ENCODE measurements around the gene TBX6. TPM values are rescaled to one million over a fixed set of nuclear protein-coding genes. Genes with fewer than 3 reads are reported as not detected.

The TBX6 gene
- total RNA-seq, 1 experiment from 2014 or later: 1.4 TPM

- Histone ChIP-seq H3K4me2 (ENCODE audit: low read length) (peak overlapping the region; percentile 95), H4K20me1 (ENCODE audit: insufficient read depth) (peaks cover 12% of the 10 kb centered on the region; the same call in 1 of the 2 replicates), H3K36me3 (ENCODE audit: control insufficient read depth in 1 of 2, insufficient read depth in 2 of 2, low read length in 2 of 2) (peaks cover 28 to 60% of the 10 kb centered on the region in 2 experiments), H3K9ac (ENCODE audit: low read length) (peak overlapping the region; percentile 99; the same call in 1 of the 2 replicates), H3K4me1 (ENCODE audit: control insufficient read depth in 1 of 2, insufficient read depth in 2 of 2, low read length in 2 of 2) (peaks cover 18 to 42% of the 10 kb centered on the region in 2 experiments), H3K9me2 (ENCODE audit: insufficient read depth) (no peaks in the 10 kb centered on the region), H3K27ac (ENCODE audit: low read depth, low read length) (peak overlapping the region; percentile 100), H3K27me3 (ENCODE audit: insufficient read depth, low read length) (no peaks in the 10 kb centered on the region), H3K79me2 (ENCODE audit: insufficient read depth, low read length) (peaks cover 61% of the 10 kb centered on the region), H3K9me3 (ENCODE audit: control insufficient read depth in 1 of 2, insufficient read depth in 1 of 2, low read depth in 1 of 2, low read length in 2 of 2) (no peaks in the 10 kb centered on the region), H2AFZ (ENCODE audit: low read depth, low read length, poor library complexity, severe bottlenecking) (no peak overlapping the region), H3K4me3 (replicated peaks in 1 of 2; ENCODE audit: low read depth in 1 of 2, low read length in 2 of 2) (peak overlapping the region; percentile 98)
- TF ChIP-seq ZBTB33 (IDR thresholded peaks at IDR 0.05; ENCODE audit: extremely low read depth, insufficient replicate concordance, low read length): no peak
- TF ChIP-seq ATF3 (IDR thresholded peaks at IDR 0.05): no peak
- TF ChIP-seq SRF (IDR thresholded peaks at IDR 0.05; ENCODE audit: low read depth): no peak
- RAD21 ChIA-PET (ENCODE audit: low non-redundant PET in 1 of 2, low total read pairs in 2 of 2, uncharacterized antibody in 2 of 2, unreplicated experiment in 2 of 2): no interaction called here
- POLR2A ChIA-PET: interaction anchor here (2.7 kb wide), 1 partner anchor 23 kb away, joined by 10 read pairs; the partner anchor contains the start of gene TBX6
- ATAC-seq (no peak), DNase-seq (ENCODE audit: low read depth, low spot score) (no peak)
- CTCF ChIA-PET: interaction anchor here (4.4 kb wide), 1 partner anchor 25 kb away, joined by 28 read pairs; the partner anchor contains the start of gene TBX6
- intact Hi-C loops (cut with micrococcal nuclease): no loop called here
- no TSS peak for BruUV-seq (replicated peaks)
Measured at GRCh38 chr16:30067584-30067916, 24.2 kb downstream of the TBX6 start.

DNA sequence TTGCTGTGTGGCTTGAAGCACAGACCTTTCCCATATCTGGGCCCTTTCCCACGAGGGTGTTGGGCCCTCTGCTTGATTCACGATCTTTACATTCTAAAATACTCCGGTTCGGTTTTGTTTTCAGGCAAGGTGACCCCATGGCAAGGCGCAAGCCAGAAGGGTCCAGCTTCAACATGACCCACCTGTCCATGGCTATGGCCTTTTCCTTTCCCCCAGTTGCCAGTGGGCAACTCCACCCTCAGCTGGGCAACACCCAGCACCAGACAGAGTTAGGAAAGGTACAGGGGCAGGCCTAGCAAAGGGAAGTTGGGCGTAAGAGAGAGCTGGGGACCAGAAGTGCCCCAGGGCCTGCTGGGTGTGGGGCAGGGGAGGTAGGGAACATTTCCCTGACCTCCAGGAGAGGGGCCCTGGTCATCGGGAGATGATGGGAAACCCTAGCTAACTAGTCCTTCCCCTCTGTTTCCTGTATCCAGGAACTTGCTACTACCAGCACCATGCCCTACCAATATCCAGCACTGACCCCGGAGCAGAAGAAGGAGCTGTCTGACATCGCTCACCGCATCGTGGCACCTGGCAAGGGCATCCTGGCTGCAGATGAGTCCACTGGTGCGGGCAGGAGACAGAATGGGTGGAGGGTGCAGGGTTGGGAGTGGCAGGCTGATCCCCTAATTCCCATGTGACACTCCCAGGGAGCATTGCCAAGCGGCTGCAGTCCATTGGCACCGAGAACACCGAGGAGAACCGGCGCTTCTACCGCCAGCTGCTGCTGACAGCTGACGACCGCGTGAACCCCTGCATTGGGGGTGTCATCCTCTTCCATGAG, 24.8 kb downstream of the TBX6 start:
- Histone ChIP-seq H3K4me3 (replicated peaks in 1 of 2; ENCODE audit: low read depth in 1 of 2, low read length in 2 of 2) (peak overlapping the region; percentile 98), H3K4me1 (ENCODE audit: control insufficient read depth in 1 of 2, insufficient read depth in 2 of 2, low read length in 2 of 2) (peaks cover 18 to 42% of the 10 kb centered on the region in 2 experiments), H3K27me3 (ENCODE audit: insufficient read depth, low read length) (no peaks in the 10 kb centered on the region), H3K9me2 (ENCODE audit: insufficient read depth) (no peaks in the 10 kb centered on the region), H3K9ac (ENCODE audit: low read length) (peak overlapping the region; percentile 99), H3K27ac (ENCODE audit: low read depth, low read length) (peak overlapping the region; percentile 100), H3K9me3 (ENCODE audit: control insufficient read depth in 1 of 2, insufficient read depth in 1 of 2, low read depth in 1 of 2, low read length in 2 of 2) (no peaks in the 10 kb centered on the region), H2AFZ (ENCODE audit: low read depth, low read length, poor library complexity, severe bottlenecking) (no peak overlapping the region), H4K20me1 (ENCODE audit: insufficient read depth) (peaks cover 12% of the 10 kb centered on the region; the same call in 1 of the 2 replicates), H3K4me2 (ENCODE audit: low read length) (peak overlapping the region; percentile 95), H3K79me2 (ENCODE audit: insufficient read depth, low read length) (peaks cover 61% of the 10 kb centered on the region), H3K36me3 (ENCODE audit: control insufficient read depth in 1 of 2, insufficient read depth in 2 of 2, low read length in 2 of 2) (peaks cover 28 to 57% of the 10 kb centered on the region in 2 experiments)
- POLR2A ChIA-PET: interaction anchor here (2.7 kb wide), 1 partner anchor 24 kb away, joined by 10 read pairs; the partner anchor contains the start of gene TBX6
- intact Hi-C loops (cut with micrococcal nuclease): no loop called here
- DNase-seq (ENCODE audit: low read depth, low spot score) (no peak), ATAC-seq (no peak)
- TF ChIP-seq CTCF (IDR thresholded peaks at IDR 0.05 in 2 of 3, conservative IDR thresholded peaks at IDR 0.05 in 1 of 3; ENCODE audit: borderline replicate concordance in 1 of 3, insufficient read depth in 1 of 3, low read depth in 2 of 3, low read length in 2 of 3) (no peak), CBX3 (IDR thresholded peaks at IDR 0.05; ENCODE audit: low read depth) (no peak), SRF (IDR thresholded peaks at IDR 0.05; ENCODE audit: low read depth) (no peak), POLR2AphosphoS5 (IDR thresholded peaks at IDR 0.05; ENCODE audit: low read depth, low read length) (peak; percentile 17), EZH2phosphoT487 (IDR thresholded peaks at IDR 0.05; ENCODE audit: borderline replicate concordance) (no peak)
- RAD21 ChIA-PET (ENCODE audit: low non-redundant PET in 1 of 2, low total read pairs in 2 of 2, uncharacterized antibody in 2 of 2, unreplicated experiment in 2 of 2): interaction anchor here in 1 of 2 experiments (0.6 kb wide), 1 partner anchor 22 kb away, joined by 3 read pairs; no protein-coding TSS in a partner anchor
- no TSS peak for BruUV-seq (replicated peaks)
- CTCF ChIA-PET: interaction anchor here (4.4 kb wide), 1 partner anchor 25 kb away, joined by 28 read pairs; the partner anchor contains the start of gene TBX6

Data from HCT116 (cell line).